ENCODE measurements around the gene XXYLT1.
A peak's percentile ranks its signal among the peaks of the same experiment; 100 is the strongest.
"Not testable (repeated sequence)": the region's sequence is repeated elsewhere in the genome, so short reads cannot be mapped to it uniquely, and the experiment has no call there.

The XXYLT1 gene

DNA sequence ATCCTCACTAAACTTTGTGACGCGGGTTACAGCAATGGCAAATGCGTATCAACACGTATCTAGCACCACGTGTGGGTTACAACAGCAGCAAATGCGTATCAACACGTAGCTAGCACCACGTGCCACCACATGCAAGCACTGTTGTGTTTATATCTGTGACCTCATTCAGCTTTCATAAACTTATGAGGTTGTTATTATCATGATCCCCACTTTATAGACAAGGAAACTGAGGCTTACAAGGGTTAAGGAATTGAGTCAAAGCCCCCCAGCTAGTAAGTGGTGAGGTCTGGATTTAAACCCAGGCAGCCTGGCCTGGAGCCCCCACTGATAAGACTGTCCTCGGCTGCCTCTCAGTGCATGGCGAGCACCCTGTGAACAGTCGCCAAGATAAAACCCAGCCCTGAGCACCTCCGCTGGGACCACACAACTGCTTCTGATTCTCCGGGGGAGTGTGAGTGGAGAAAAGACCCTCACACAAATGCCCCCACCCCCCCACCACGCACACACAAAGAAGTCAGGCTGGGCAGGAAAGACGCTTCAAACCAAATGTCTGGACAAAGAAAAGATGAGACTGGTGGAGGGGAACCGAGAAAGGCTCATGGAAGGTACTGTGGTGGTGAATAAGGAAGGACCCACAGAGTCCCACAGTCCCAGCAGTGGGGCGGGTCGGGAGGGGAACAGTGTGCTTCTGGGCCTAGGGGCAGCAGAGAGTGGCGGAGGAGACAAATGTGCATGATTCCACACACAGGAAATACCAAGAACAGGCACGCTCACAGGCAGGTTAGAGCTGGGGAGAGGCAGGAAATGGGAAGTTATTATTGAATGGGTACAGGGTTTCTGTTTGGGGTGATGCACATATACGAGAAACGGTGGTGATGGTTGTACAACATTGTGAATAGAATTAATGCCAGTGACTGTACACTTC lies 173.4 kb downstream of the XXYLT1 start:
- DNase-seq (ENCODE audit: low read depth) = peak; percentile 22

DNA sequence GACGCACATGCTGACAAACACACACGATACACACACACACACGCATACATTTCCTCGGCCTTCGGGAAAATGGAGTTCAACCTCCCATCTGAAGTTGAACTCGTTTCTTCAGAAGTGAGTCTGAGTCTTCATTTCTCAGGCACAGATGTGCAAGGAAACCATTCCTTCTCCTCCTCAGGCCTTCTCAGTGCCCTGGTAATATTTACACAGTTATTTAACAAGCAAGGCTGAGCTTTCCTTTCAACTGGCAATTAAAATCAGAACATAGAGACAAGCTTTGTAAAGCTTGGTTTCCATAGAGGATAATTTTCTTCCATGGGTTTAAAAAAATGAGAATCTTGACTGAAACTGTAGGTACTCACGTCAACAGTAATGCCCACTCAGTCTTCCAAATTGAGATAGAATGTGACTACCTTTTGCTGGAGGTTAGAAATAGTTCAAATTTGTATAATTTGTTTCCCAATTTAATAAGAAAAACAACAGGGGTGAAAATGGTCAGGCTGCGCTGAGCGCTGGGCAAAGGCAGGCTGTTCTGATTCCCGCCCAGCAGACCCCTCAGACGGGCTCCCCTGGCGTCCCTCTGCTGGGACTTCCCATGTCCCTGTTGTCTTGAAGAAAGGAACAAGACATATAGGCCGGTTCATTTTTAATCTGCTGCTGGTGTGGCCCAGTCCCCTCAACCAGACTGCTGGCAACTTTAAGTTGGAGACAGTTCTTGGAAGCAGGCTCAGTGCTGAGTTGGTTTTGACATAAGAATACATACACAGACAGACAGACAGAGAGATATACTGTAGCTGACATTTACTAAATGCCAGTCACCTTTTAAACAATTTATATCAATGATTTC lies 174.3 kb downstream of the XXYLT1 start:
- no peak for DNase-seq (ENCODE audit: low read depth)

DNA sequence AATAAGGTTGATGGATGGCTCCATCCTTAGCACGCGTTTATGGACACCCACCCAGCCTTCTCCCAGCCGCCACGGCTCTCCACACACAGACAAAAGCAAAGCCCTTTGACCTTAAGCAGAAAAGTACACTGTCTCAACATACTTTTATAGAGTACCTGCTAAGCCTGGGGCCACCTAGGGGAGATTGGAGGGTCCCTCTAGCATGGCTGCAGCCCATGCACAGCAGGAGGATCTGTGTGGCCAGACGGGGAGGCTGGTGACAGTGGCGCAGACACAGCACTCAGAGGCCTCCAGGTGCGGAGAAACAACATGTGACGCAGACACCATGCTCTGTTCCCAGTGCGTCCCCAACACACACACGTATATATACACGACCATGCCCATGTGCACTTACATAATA lies 174.9 kb downstream of the XXYLT1 start:
- no peak for DNase-seq (ENCODE audit: low read depth)

DNA sequence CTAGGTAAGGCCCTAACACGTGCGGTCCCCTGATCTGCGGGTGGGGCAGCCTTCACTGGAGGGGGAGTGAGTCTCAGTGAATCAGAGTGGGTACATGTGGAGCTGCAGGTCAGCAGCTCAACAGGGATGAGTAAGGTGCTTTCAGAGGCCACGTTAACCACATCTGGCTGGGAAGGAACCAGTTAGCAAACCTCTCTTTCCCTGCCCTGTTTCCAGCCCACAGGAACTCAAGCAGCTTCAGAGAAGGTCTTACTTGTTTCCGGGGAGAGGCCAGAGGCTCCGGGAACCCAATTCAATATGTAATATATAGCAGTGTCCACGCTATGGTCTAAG lies 175.3 kb downstream of the XXYLT1 start:
- no peak for DNase-seq (ENCODE audit: low read depth)

DNA sequence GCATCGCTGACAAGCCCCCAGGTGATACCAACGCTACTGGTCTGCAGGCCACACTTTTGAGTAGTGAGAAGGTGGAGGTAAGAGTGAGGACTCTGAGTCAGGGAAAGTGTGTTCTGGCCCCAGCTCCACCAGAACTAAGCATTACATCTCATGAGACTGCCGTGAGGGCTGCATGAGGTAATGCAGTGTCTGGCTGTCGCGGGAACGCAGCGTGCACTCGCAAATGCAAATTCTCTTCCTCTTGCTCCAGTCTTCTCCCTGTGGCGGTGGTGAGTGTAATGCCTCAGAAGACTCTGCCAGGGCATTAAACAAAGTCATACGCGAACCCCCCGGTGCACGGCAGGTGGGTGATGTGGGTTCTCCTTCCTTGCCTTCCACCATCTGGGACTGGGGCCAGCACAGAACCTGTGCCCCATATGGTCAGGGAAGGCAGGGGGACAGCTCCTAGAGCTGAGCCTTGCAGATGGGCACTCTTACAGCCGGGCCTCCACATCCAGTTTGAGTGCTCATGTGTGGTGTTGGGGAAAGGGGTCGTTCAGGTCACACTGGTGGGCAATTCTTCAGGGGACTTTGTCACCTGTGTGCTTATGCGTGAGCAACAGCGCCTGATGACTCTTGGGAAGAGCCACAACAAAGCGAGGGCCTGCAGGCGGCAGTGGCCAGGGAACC lies 175.8 kb downstream of the XXYLT1 start:
- no peak for DNase-seq (ENCODE audit: low read depth)

- DNase-seq (ENCODE audit: low read depth) = no peak
Measured at GRCh38 chr3:195094191-195094921, 176.6 kb downstream of the XXYLT1 start.

DNA sequence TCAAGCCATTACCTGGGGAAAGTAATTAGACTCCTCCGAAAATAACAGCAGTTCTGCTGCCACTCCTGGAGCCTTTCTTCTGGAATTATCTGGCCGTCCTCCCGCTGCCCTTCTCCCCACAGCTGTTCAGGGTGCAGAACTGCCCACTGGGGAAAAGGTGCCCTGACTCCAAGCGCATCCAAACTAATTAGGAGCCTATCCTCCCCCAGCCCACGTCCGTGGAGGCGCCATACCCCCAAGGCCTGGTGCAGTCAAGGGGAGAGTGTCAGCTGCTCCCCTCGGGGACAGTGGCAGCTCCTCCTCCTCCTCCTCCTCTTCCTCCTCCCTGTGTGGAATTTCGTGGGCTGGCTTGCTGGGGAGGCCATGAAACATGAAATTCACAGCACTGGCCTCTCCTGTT lies 177.2 kb downstream of the XXYLT1 start:
- no peak for DNase-seq (ENCODE audit: low read depth)

GRCh38 chr3:195087840-195088601 lies 182.9 kb downstream of the XXYLT1 start:
- DNase-seq (ENCODE audit: low read depth) = not testable (repeated sequence)

- DNase-seq (ENCODE audit: low read depth) = no peak
Measured at GRCh38 chr3:195087328-195087727, 183.6 kb downstream of the XXYLT1 start.

DNA sequence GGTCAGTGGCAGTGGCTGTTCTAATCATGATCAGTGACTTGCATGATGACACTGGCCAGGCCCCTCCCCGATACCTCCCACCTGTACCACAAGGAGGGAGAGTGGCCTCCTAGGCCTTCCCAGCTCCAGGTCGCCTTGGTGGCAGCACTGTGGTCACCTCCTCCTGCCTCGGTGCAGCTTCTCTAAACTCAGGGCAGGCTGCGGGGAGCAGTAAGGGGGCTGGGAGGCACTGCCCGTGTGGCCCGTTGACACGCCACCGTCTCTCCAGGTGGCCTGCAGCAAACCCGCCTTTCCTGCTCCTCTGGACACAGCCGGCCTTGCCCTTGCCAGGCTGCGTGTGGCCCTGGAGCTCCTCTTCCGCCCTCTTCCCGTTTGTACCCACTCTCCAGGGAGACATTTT lies 184.1 kb downstream of the XXYLT1 start:
- no peak for DNase-seq (ENCODE audit: low read depth)

DNA sequence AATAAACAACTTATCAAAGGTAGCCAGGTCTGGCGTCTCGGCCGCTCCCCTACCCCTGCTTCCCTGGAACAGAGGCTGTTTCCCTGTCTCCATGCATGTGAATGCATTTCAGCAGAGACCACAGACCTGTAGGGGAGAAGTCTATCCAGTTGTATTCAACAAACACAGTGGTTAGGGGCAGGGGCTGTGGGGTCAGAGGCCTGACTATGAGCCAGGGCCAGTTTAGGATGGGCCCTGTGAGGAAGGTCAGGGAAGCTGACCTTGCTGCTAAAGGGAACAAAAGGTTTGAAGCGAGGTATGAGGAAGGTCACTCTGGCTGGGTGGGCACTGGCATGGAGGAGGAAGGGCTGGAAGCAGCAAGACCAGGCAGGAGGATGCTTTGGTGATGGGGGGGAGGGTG lies 184.6 kb downstream of the XXYLT1 start:
- DNase-seq (ENCODE audit: low read depth) = no peak

DNA sequence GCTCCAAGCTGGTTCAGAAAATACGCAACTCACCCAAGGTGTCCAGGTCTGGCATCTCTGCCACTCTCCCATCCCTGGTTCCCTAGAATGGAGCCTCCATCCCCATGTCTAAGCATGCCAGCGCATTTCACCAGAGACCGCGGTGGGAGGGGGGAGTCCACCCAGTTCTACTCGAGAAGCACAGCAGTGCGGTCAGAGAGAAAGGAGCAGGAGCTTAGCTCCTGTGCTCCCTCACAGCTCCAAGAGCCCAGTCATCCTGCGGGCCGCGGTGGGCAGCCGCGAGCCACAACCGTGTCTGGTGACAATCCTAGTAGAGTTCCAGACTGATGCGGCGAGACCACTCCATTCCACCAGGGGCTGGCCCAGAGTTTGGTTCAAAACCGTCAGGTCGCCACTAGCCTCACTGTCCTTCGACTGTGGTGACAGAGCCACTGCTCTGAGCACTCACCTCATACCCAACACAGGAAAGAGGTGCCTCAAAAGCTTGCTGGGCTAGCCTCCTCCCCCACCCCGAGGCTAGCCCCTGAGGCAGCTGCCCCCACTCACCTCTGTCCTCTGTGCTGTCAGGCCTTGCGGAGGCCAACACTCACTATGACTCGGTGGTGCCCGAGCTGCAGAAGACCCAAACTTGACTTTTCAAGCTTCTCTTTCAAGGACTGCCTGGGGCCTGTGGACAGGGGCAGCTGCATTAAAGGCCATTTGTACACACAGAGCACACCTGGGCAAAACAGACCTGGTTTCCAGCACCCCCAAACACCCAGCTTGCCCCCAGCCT lies 185.4 kb downstream of the XXYLT1 start:
- no peak for DNase-seq (ENCODE audit: low read depth)

GRCh38 chr3:195084746-195085145 lies 186.2 kb downstream of the XXYLT1 start:
- no peak for DNase-seq (ENCODE audit: low read depth)

- DNase-seq (ENCODE audit: low read depth) = no peak
Measured at GRCh38 chr3:195083659-195084058, 187.3 kb downstream of the XXYLT1 start.

DNA sequence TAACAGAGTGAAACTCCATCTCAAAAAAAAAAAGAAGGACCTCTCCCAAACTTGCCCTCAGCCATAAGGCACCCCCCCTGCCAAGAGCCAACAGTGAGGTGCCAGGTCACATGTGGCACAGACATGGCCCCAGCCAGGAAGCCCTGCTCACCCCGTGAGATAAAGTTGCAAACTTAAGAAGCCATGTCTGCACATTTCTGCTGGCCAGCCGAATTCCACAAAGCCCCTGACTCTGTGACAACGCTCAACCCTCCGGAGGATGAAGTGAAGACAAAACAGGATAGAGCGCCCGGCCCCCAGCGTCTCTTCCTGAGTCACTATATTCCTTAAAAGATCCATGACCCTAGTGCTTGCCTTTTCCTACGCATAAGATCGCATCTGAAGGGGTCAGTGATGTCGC lies 188.1 kb downstream of the XXYLT1 start:
- DNase-seq (ENCODE audit: low read depth) = no peak

DNA sequence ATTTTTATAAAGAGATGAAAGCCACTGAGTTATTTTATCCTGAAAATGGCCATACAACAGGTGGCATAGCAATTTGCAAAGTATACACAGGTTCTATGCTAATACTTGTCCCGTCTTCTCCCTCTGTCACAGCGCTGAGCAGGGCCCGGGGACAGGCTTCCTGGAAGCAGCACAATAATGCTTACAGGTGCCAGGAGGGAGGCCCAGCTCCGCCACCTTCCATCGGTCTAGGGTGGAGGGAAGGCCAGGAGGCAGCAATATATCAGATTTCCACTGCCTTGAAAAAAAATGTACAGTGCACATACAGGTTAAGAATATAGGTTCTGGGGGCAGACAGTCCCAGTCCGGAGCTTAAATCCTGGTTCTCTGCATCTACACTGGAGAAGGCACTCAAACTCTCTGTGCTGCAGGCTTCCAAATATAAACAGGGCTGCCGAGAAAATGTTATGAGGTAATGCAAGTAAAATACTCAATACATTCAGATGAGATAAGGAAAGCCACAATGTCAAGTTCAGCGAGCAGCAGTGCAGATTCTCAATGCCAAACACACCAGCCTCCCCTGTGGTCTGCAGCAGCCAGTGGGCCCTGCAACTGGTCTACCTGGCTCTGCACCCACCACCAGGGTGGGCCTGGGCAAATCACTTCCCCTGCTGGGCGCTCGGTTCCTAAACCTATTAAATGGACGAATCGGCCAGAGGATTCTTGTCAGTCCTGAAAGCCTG lies 189.6 kb downstream of the XXYLT1 start:
- DNase-seq (ENCODE audit: low read depth) = no peak

GRCh38 chr3:195080571-195081151 lies 190.3 kb downstream of the XXYLT1 start:
- DNase-seq (ENCODE audit: low read depth) = peak; percentile 11

DNA sequence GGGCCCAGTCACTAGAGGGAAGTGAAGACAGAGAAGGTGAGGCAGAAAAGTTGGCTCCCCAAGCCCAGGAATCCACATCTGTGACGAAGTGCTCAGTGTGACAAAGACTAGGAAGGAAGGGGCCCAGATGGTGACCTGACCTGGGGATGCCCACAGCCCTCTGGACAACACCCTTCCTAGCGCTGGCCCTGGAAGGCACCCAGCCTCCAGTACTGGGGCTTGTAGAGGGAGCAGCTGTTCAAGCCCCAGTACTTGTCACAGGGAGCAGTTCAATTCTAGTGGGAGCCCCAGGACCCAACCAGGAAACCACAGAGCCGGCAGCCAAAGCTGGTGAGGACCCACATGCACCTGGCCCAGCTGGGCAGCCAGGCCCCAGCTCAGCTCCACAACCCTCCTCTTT lies 190.8 kb downstream of the XXYLT1 start:
- DNase-seq (ENCODE audit: low read depth) = no peak

- DNase-seq (ENCODE audit: low read depth) = no peak
Measured at GRCh38 chr3:195079636-195080035, 191.3 kb downstream of the XXYLT1 start.

Measured in EH (cell line).